SU-DHL-6 (cell line): ENCODE results near the gene KCNK18.

Experiments used
- EZH2phosphoT487 ChIP-seq: fragments of 200-600 bp; sonication (generic), shearing (Covaris generic); conservative IDR thresholded peaks from 2 replicates; pipeline ENCODE4 v1.6.1; 2018; ENCODE audit warnings: mild to moderate bottlenecking, antibody characterized with exemption, low read length, moderate library complexity, mixed read lengths
- TF ChIP-seq, protein P1 (sequence below): fragments of 200-600 bp; sonication (generic); IDR thresholded peaks from one replicate; pipeline ENCODE4 v1.5.1; 2017; ENCODE audit warnings: antibody characterized with exemption, mild to moderate bottlenecking, low read length, moderate library complexity; ENCODE audit not compliant: insufficient read depth, poor library complexity, severe bottlenecking

DNA sequence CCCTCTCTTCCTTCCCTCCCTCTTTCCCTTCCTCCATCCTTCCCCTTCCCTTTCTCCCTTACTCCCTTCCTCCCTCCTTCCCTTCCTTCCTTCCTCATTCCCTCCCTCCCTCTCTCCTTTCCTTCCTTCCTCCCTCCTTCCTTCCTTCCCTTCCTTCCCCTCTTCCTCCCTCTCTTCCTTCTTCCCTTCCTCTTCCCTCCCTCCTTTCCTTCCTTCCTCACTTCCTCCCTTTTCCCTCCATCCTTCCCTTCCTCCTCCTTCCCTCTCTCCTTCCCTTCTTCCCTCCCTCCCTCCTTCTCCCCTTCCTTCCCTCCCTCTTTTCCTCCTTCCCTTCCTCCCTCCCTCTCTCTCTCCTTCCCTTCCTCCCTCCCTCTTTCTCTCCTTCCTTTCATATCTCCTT lies 30.9 kb downstream of the KCNK18 start:
- TF ChIP-seq, protein P1, sequence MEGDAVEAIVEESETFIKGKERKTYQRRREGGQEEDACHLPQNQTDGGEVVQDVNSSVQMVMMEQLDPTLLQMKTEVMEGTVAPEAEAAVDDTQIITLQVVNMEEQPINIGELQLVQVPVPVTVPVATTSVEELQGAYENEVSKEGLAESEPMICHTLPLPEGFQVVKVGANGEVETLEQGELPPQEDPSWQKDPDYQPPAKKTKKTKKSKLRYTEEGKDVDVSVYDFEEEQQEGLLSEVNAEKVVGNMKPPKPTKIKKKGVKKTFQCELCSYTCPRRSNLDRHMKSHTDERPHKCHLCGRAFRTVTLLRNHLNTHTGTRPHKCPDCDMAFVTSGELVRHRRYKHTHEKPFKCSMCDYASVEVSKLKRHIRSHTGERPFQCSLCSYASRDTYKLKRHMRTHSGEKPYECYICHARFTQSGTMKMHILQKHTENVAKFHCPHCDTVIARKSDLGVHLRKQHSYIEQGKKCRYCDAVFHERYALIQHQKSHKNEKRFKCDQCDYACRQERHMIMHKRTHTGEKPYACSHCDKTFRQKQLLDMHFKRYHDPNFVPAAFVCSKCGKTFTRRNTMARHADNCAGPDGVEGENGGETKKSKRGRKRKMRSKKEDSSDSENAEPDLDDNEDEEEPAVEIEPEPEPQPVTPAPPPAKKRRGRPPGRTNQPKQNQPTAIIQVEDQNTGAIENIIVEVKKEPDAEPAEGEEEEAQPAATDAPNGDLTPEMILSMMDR: no peak
- TF ChIP-seq EZH2phosphoT487: no peak
